Smooth muscle cell (in vitro differentiated cells): ENCODE measurements around the gene CARM1. TPM values are rescaled to one million over a fixed set of nuclear protein-coding genes. Genes with fewer than 3 reads are reported as not detected.

ENCODE experiments used
- DNase-seq: peaks from one replicate; lab custom pipeline; 2025; ENCODE audit not compliant: unreplicated experiment; lab: John Stamatoyannopoulos, UW
- H2AFZ ChIP-seq: fragments of 200-600 bp; sonication (generic); 2 replicates; pipeline ENCODE4 v1.6.0; 2016; ENCODE audit warnings: antibody characterized with exemption, low read depth, mild to moderate bottlenecking
- H3F3A ChIP-seq: fragments of 200-600 bp; sonication (generic); 2 replicates; pipeline ENCODE4 v1.6.0; 2017; ENCODE audit warnings: antibody characterized with exemption, low read depth
- H3K27ac ChIP-seq: fragments of 200-600 bp; sonication (generic); 2 replicates; pipeline ENCODE4 v1.5.1; 2016; ENCODE audit warnings: low read depth, mild to moderate bottlenecking
- H3K27me3 ChIP-seq: fragments of 200-600 bp; sonication (generic); 2 replicates; pipeline ENCODE4 v1.6.1; 2016; ENCODE audit warnings: low read depth, mild to moderate bottlenecking
- H3K36me3 ChIP-seq: fragments of 200-600 bp; sonication (generic); 2 replicates; pipeline ENCODE4 v1.5.1; 2016; ENCODE audit warnings: low read depth
- H3K4me1 ChIP-seq: fragments of 200-600 bp; sonication (generic); 2 replicates; pipeline ENCODE4 v1.5.1; 2016; ENCODE audit warnings: low read depth
- H3K4me2 ChIP-seq: fragments of 200-600 bp; sonication (generic); 2 replicates; pipeline ENCODE4 v1.6.0; 2016; ENCODE audit warnings: mild to moderate bottlenecking
- H3K4me3 ChIP-seq: fragments of 200-600 bp; sonication (generic); 2 replicates; pipeline ENCODE4 v1.5.1; 2016; ENCODE audit warnings: mild to moderate bottlenecking
- H3K79me2 ChIP-seq: fragments of 200-600 bp; sonication (generic); 2 replicates; pipeline ENCODE4 v1.6.0; 2016; ENCODE audit warnings: low read depth, mild to moderate bottlenecking
- H3K9ac ChIP-seq: fragments of 200-600 bp; sonication (generic); 2 replicates; pipeline ENCODE4 v1.6.0; 2016; ENCODE audit warnings: low read depth
- H3K9me3 ChIP-seq: fragments of 200-600 bp; sonication (generic); replicated peaks from 2 replicates; pipeline ENCODE4 v1.5.1; 2016; ENCODE audit warnings: low read depth
- H4K20me1 ChIP-seq: fragments of 200-600 bp; sonication (generic); 2 replicates; pipeline ENCODE4 v1.6.0; 2016; ENCODE audit warnings: low read depth
- CTCF ChIP-seq: fragments of 200-600 bp; sonication (generic); IDR thresholded peaks from 2 replicates; pipeline ENCODE4 v1.5.1; 2017; ENCODE audit warnings: borderline replicate concordance, mild to moderate bottlenecking, antibody characterized with exemption; ENCODE audit not compliant: insufficient read depth, poor library complexity, severe bottlenecking
- WGBS: methylation state at CpG from one replicate; pipeline ENCODE4 v1.1.7; 2016; ENCODE audit warnings: low lambda C conversion rate; 5-methylcytosine and 5-hydroxymethylcytosine counted together
- polyA plus RNA-seq: library from polyadenylated mRNA; unstranded; fragments of >200 nt; fragmentation: Nextera tagmentation; extraction: Ambion mirVana; gene quantifications from 2 replicates; pipeline ENCODE4 v1.2.1, GENCODE V29; 2016
- total RNA-seq: library from RNA; depleted of rRNA; stranded (reverse); fragments of >200 nt; gene quantifications from 2 replicates; pipeline ENCODE4 v1.2.3, GENCODE V29; 2014

CARM1 gene
- total and polyA plus RNA-seq, 2 experiments from 2014 or later = 22.7 to 39.3 TPM

DNA sequence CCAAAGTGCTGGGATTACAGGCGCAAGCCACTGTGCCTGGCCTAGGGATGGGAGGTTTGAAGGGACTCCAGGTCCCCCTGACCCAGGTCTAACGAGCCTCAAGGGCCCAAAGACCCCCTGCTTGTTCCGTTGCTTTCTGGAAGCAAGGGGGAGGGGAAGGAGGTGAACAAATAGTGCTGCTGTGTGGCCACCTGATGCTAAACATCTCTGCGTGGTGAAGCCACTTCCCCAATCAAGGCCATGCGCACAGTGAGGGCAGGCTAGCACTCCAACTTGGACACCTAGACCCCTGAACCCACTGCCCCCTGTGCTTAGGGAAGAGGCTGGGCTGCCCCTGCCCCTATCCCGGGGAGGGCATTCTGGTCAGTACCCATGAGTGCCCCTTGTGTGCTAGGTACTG, 24.0 kb downstream of the CARM1 start:
- Histone ChIP-seq H4K20me1 (peaks cover 97% of the 10 kb centered on the region), H3F3A (no peaks in the 10 kb centered on the region)
- DNase-seq = no peak

GRCh38 chr19:10895920-10896319, 24.6 kb downstream of the CARM1 start:
- no peaks in the 10 kb centered on the region for H3K9me3 ChIP-seq
- H3K4me1 ChIP-seq = peaks cover 5% of the 10 kb centered on the region
- H4K20me1 ChIP-seq = peaks cover 99% of the 10 kb centered on the region
- H3K4me3 ChIP-seq = no peak overlapping the region
- H3K4me2 ChIP-seq = no peak overlapping the region
- peaks cover 86% of the 10 kb centered on the region for H3K79me2 ChIP-seq
- TF ChIP-seq CTCF = no peak
- no peaks in the 10 kb centered on the region for H3F3A ChIP-seq
- 86% methylated on average over 12 of the region's 12 CpGs for WGBS
- no peak overlapping the region for H2AFZ ChIP-seq
- H3K36me3 ChIP-seq = no peaks in the 10 kb centered on the region
- no peak overlapping the region for H3K27ac ChIP-seq
- no peak for DNase-seq
- no peak overlapping the region for H3K9ac ChIP-seq
- no peaks in the 10 kb centered on the region for H3K27me3 ChIP-seq

More for the DNA sequence above, 24.0 kb downstream of the CARM1 start:
- no peaks in the 10 kb centered on the region for H3K9me3 ChIP-seq
- no peaks in the 10 kb centered on the region for H3K36me3 ChIP-seq
- H3K9ac ChIP-seq = no peak overlapping the region
- H3K4me1 ChIP-seq = peaks cover 6% of the 10 kb centered on the region
- peaks cover 85% of the 10 kb centered on the region for H3K79me2 ChIP-seq
- H3K4me2 ChIP-seq = no peak overlapping the region
- H3K27me3 ChIP-seq = no peaks in the 10 kb centered on the region
- no peak overlapping the region for H3K4me3 ChIP-seq
- H3K27ac ChIP-seq = no peak overlapping the region
- H2AFZ ChIP-seq = no peak overlapping the region
- 93% methylated on average over 6 of the region's 6 CpGs for WGBS
- no peak for TF ChIP-seq CTCF

DNA sequence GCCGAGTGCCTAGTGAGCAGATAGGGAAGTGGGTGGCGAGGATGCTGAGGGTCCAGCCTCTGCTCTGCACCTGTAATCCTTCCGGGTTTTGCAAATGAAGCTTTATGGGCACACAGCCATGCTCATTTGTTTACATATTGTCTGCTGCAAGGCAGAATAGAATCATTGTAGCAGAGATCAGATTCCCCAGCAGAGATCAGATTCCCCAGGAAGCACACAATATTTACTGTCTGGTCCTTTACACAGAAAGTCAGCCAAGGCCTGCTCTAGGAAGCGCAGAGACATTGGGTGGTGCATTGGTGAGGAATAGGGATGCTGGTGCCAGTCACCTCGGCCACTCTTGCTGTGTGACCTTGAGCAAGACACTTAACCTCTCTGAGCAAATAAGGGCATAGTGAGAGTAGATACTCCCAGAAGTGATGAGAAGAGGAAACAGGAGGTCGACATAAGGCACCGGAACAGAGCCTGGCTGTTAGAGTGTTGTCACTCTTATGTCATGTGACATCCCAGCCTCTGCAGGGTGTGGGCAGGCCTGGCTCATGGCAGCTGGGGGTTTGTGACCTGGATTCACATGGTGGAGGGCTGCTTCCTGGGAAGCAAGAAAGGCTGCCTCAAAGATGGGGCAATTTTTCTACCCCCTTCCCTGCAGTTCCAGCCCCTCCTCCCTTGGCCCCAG, 25.6 kb downstream of the CARM1 start:
- no peaks in the 10 kb centered on the region for H3K9me3 ChIP-seq
- H3K4me1 ChIP-seq = no peaks in the 10 kb centered on the region
- no peak for DNase-seq
- H3K9ac ChIP-seq = no peak overlapping the region
- peaks cover 90% of the 10 kb centered on the region for H3K79me2 ChIP-seq
- H3K27me3 ChIP-seq = no peaks in the 10 kb centered on the region
- H4K20me1 ChIP-seq = peaks cover 99% of the 10 kb centered on the region
- H3K4me2 ChIP-seq = no peak overlapping the region
- no peaks in the 10 kb centered on the region for H3K36me3 ChIP-seq
- no peak overlapping the region for H3K27ac ChIP-seq
- no peaks in the 10 kb centered on the region for H3F3A ChIP-seq
- no peak overlapping the region for H2AFZ ChIP-seq
- no peak for TF ChIP-seq CTCF
- H3K4me3 ChIP-seq = no peak overlapping the region
- 85% methylated on average over 7 of the region's 7 CpGs for WGBS

DNA sequence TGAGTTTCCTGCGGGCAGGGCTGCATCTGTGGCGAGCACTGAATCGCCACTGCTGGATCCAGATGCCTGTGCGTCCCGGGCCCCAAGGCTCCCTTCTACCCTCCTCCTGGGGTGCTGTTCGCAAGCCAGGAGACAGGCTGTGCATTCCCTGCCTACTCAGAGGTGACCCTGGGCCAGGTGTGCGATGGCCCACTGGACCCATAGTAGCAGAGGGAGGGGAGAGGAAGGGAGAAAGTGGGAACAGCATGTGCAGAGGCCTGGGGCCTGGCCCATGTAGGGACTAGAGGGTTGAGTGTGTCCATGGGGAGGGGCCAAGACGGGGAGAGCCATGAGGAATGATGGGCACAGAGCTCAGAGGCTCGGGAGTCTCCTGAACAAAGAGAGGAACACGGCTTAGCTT, 27.3 kb downstream of the CARM1 start:
- Histone ChIP-seq H3F3A (no peaks in the 10 kb centered on the region), H3K36me3 (no peaks in the 10 kb centered on the region), H3K9ac (no peak overlapping the region), H3K4me2 (no peak overlapping the region), H3K79me2 (peaks cover 90% of the 10 kb centered on the region), H4K20me1 (peaks cover 95% of the 10 kb centered on the region), H2AFZ (no peak overlapping the region), H3K4me3 (no peak overlapping the region), H3K9me3 (no peaks in the 10 kb centered on the region), H3K4me1 (no peaks in the 10 kb centered on the region), H3K27me3 (no peaks in the 10 kb centered on the region), H3K27ac (no peak overlapping the region)
- DNase-seq = no peak
- 95% methylated on average over 10 of the region's 10 CpGs for WGBS
- no peak for TF ChIP-seq CTCF
